HUES64 (cell line): ENCODE data around the gene HMCN1.

Experiments
- H3K27ac ChIP-seq: 2 replicates; pipeline ENCODE4 v1.7.0; 2013; ENCODE audit warnings: low read depth, low read length, inconsistent platforms
- H3K27me3 ChIP-seq: 2 replicates; pipeline ENCODE4 v1.6.1; 2013; ENCODE audit warnings: mild to moderate bottlenecking, low read length; ENCODE audit not compliant: insufficient read depth
- H3K36me3 ChIP-seq: 2 replicates; pipeline ENCODE4 v1.6.1; 2013; ENCODE audit warnings: mild to moderate bottlenecking, low read length; ENCODE audit not compliant: insufficient read depth
- H3K4me1 ChIP-seq: 2 replicates; pipeline ENCODE4 v1.6.1; 2013; ENCODE audit warnings: mild to moderate bottlenecking, low read length, moderate library complexity; ENCODE audit not compliant: insufficient read depth
- H3K4me3 ChIP-seq: 2 replicates; pipeline ENCODE4 v1.5.1; 2013; ENCODE audit warnings: mild to moderate bottlenecking, low read length, moderate library complexity
- H3K9ac ChIP-seq: 2 replicates; pipeline ENCODE4 v1.6.1; 2013; ENCODE audit warnings: mild to moderate bottlenecking, low read depth, low read length
- H3K9me3 ChIP-seq: 2 replicates; pipeline ENCODE4 v1.6.1; 2013; ENCODE audit warnings: low read depth, low read length; ENCODE audit not compliant: insufficient read depth
- whole genome bisulfite sequencing: fragments of 150-250, 120-280 bp; methylation state at CpG from one replicate; pipeline ENCODE4 v1.1.7; 2013; ENCODE audit warnings: missing lambda C conversion rate; 5-methylcytosine and 5-hydroxymethylcytosine counted together

HMCN1 gene

GRCh38 chr1:185804206-185804605, 70.0 kb downstream of the HMCN1 start:
- no peak overlapping the region for H3K9ac ChIP-seq
- H3K4me3 ChIP-seq: no peak overlapping the region
- H3K4me1 ChIP-seq: peaks cover 6% of the 10 kb centered on the region; the same call in 1 of the 2 replicates
- H3K36me3 ChIP-seq: no peaks in the 10 kb centered on the region
- no peaks in the 10 kb centered on the region for H3K27me3 ChIP-seq
- no peak overlapping the region for H3K27ac ChIP-seq
- H3K9me3 ChIP-seq: no peaks in the 10 kb centered on the region

GRCh38 chr1:185804608-185805007, 70.4 kb downstream of the HMCN1 start:
- Histone ChIP-seq H3K4me3 (no peak overlapping the region), H3K9me3 (no peaks in the 10 kb centered on the region), H3K4me1 (peaks cover 6% of the 10 kb centered on the region; the same call in 1 of the 2 replicates), H3K27me3 (no peaks in the 10 kb centered on the region), H3K9ac (no peak overlapping the region), H3K36me3 (no peaks in the 10 kb centered on the region), H3K27ac (no peak overlapping the region)
- WGBS: 69% methylated on average over 1 of the region's 3 CpGs

GRCh38 chr1:185807275-185807674, 73.1 kb downstream of the HMCN1 start:
- Histone ChIP-seq H3K9me3 (no peaks in the 10 kb centered on the region), H3K4me3 (no peak overlapping the region), H3K36me3 (no peaks in the 10 kb centered on the region), H3K27me3 (no peaks in the 10 kb centered on the region), H3K9ac (no peak overlapping the region), H3K4me1 (peaks cover 16% of the 10 kb centered on the region), H3K27ac (no peak overlapping the region)

GRCh38 chr1:185808631-185809030, 74.4 kb downstream of the HMCN1 start:
- no peaks in the 10 kb centered on the region for H3K36me3 ChIP-seq
- H3K4me3 ChIP-seq: no peak overlapping the region
- no CpG with 5 or more reads among the region's 1 CpG for WGBS
- H3K4me1 ChIP-seq: peaks cover 16% of the 10 kb centered on the region
- no peak overlapping the region for H3K9ac ChIP-seq
- H3K27me3 ChIP-seq: no peaks in the 10 kb centered on the region
- H3K27ac ChIP-seq: no peak overlapping the region
- H3K9me3 ChIP-seq: no peaks in the 10 kb centered on the region

- H3K27ac ChIP-seq: no peak overlapping the region
- H3K9me3 ChIP-seq: no peaks in the 10 kb centered on the region
- peaks cover 10% of the 10 kb centered on the region for H3K4me1 ChIP-seq
- H3K4me3 ChIP-seq: no peak overlapping the region
- no peak overlapping the region for H3K9ac ChIP-seq
- H3K27me3 ChIP-seq: no peaks in the 10 kb centered on the region
- 88% methylated on average over 3 of the region's 3 CpGs for WGBS
- H3K36me3 ChIP-seq: no peaks in the 10 kb centered on the region
Observed at GRCh38 chr1:185811073-185811709, 77.0 kb downstream of the HMCN1 start.

GRCh38 chr1:185812934-185813333, 78.7 kb downstream of the HMCN1 start:
- peaks cover 10% of the 10 kb centered on the region for H3K4me1 ChIP-seq
- H3K27ac ChIP-seq: no peak overlapping the region
- no peak overlapping the region for H3K9ac ChIP-seq
- no peaks in the 10 kb centered on the region for H3K27me3 ChIP-seq
- H3K4me3 ChIP-seq: no peak overlapping the region
- H3K9me3 ChIP-seq: no peaks in the 10 kb centered on the region
- no peaks in the 10 kb centered on the region for H3K36me3 ChIP-seq

GRCh38 chr1:185813401-185813979, 79.3 kb downstream of the HMCN1 start:
- Histone ChIP-seq H3K27me3 (no peaks in the 10 kb centered on the region), H3K36me3 (no peaks in the 10 kb centered on the region), H3K27ac (no peak overlapping the region), H3K9me3 (no peaks in the 10 kb centered on the region), H3K4me3 (no peak overlapping the region), H3K9ac (no peak overlapping the region), H3K4me1 (peaks cover 10% of the 10 kb centered on the region)
- WGBS: 100% methylated on average over 1 of the region's 2 CpGs

- Histone ChIP-seq H3K4me3 (no peak overlapping the region), H3K4me1 (0 out of 2 replicates have a peak, but pooled peaks cover 3% of the 10 kb centered on the region), H3K27ac (no peak overlapping the region), H3K9me3 (no peaks in the 10 kb centered on the region), H3K27me3 (no peaks in the 10 kb centered on the region), H3K9ac (no peak overlapping the region), H3K36me3 (no peaks in the 10 kb centered on the region)
- WGBS: 91% methylated on average over 1 of the region's 1 CpG
Observed at GRCh38 chr1:185816460-185816859, 82.3 kb downstream of the HMCN1 start.

- H3K4me3 ChIP-seq: no peak overlapping the region
- H3K9ac ChIP-seq: no peak overlapping the region
- H3K4me1 ChIP-seq: no peaks in the 10 kb centered on the region
- no peaks in the 10 kb centered on the region for H3K36me3 ChIP-seq
- H3K9me3 ChIP-seq: no peaks in the 10 kb centered on the region
- no peak overlapping the region for H3K27ac ChIP-seq
- H3K27me3 ChIP-seq: no peaks in the 10 kb centered on the region
Observed at GRCh38 chr1:185819798-185820197, 85.6 kb downstream of the HMCN1 start.

GRCh38 chr1:185821612-185822385, 87.6 kb downstream of the HMCN1 start:
- no peak overlapping the region for H3K9ac ChIP-seq
- WGBS: 97% methylated on average over 3 of the region's 3 CpGs
- no peak overlapping the region for H3K27ac ChIP-seq
- H3K4me1 ChIP-seq: no peaks in the 10 kb centered on the region
- H3K9me3 ChIP-seq: no peaks in the 10 kb centered on the region
- no peaks in the 10 kb centered on the region for H3K36me3 ChIP-seq
- no peaks in the 10 kb centered on the region for H3K27me3 ChIP-seq
- no peak overlapping the region for H3K4me3 ChIP-seq

GRCh38 chr1:185823467-185823866, 89.3 kb downstream of the HMCN1 start:
- no peaks in the 10 kb centered on the region for H3K9me3 ChIP-seq
- WGBS: 96% methylated on average over 1 of the region's 2 CpGs
- H3K27me3 ChIP-seq: no peaks in the 10 kb centered on the region
- H3K4me1 ChIP-seq: no peaks in the 10 kb centered on the region
- no peak overlapping the region for H3K9ac ChIP-seq
- H3K36me3 ChIP-seq: no peaks in the 10 kb centered on the region
- H3K4me3 ChIP-seq: no peak overlapping the region
- H3K27ac ChIP-seq: no peak overlapping the region
